Central memory CD4-positive, alpha-beta T cell (primary cell): ENCODE measurements around the gene TNIP1.

Experiments used
- DNase-seq: peaks from one replicate; pipeline ENCODE4 v3.0.0; 2022

Gene TNIP1

DNA sequence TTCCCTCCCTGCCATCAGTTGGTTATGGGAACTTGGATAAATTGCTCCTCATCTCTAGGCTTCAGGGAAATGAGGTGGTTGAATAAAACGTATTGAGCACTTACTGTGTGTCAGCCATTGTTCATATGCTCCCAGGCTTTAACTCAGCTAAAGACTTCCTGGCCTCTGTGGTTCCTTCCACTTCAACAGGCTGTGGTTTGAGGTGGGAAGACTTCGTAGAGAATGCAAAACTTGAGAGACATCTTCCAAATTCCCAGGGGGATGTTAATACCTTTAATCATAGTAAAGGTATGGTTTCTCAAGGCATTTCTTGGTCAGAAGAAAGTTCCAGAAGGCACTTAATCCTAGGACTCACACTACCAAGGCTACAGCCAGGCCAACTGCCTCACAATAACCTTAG lies 62.0 kb downstream of the TNIP1 start:
- DNase-seq: no peak

DNA sequence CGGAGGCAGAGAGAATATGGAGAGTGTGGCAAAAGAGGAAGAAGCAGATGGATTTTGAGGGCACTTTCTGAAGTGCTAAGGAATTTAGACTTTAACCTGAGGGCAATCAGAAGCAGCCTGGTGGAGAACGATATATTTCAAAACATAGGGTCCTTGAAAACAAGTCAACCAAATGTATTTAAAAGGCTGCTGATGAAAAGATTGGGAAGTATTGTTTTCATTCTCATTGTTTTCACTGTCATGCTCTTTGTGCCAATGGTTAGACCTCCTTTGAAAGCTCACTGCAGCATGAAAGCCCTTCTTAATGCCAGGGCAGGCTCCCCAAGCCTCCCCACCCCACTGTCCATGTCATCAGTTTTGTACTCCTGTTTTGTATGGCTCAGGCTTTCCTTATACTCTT lies 62.9 kb downstream of the TNIP1 start:
- DNase-seq: no peak

DNA sequence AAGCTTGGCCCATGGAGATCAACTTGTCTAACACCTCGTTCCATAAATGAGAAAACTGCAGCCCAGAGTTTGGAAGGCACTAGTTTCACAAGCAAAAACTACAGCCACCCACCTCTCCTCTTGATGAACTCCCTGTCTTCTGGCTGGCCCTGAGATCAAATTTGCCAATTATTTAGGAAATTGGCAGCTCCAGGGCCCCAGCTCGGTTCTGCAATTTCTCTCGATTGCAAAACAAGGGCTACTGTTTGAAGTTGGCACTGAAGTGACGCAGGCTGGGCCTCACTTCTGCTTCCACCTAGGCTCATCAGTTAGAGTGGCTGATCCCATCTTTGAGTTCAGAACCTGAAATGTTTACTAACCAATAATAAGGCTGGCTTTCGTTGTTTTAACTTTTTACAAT lies 64.1 kb downstream of the TNIP1 start:
- no peak for DNase-seq

DNA sequence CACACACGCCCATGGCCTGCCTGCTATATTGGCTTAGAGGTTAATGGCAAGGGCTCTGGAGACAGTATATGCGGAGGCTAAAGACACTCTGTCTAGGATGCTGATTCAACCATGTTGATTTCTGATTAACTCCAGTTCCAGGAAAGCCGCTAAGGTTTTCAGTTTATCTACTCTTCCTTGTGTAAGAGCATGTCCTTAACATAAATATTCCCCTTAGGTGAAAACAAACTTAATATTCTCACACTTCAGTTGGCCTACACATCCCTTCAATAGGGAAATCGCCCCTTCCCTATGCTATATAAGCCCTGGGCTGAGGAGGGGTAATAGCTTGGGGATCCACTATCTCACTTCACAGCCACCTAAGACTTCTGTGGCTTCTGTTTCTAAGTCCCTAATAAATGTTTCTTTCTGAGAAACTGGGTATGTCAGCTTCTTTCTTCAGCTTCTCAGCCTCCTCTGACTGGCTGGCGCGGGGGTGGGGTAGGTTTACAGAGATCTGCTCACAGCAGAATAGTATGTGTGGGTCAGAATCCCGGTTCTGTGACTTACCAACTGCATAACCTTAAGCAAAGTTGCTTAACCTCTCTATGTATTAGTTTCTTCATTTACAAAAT lies 64.8 kb downstream of the TNIP1 start:
- DNase-seq: no peak

DNA sequence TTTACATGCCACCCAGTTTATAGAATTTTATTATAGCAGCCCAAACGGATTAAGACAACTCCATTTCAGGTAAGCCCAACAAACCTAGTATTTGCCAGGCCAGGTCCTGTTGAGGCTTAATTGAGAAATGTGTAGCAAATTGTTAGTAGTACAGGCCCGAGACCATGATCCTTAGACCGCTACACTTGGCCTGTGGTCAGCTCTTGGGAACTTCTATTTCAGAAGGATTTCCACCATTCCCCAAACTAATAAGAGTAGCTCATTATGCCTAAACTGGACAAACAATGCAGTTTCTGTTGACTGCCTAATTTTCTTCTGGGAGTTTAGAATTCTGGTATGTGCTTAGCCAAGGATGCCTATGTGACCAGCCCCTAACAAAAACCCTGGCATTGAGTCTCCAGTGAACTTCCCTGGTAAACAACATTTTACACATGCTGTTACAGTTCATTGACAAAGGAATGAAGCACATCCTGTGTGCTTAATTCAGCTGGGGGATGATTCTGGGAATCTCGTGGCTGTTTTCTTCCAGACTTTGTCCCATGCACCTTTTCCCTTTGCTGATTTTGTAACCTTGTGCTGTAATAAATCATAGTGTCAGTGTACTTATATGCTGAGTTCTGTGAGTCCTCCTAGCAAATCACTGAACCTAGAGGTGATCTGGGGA lies 66.0 kb downstream of the TNIP1 start:
- no peak for DNase-seq

DNA sequence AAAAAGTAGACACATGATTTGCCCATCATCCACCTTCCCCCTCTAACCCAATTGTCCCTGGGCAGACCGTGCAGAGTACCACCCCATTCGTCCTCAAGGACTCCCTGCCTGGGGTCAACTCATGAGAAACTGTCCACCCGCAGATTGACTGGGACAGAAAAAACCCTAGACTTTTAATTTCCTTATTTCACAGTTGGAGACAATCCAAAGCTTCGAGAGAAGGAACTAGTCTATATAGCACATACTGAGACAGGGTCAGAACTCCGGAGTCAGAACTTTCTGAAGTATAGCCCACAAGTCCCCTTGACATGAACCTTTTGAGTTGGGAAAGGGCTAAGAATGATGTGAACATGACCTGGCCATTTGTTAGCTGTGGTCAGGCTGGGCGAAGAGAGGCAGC lies 68.0 kb downstream of the TNIP1 start:
- no peak for DNase-seq

DNA sequence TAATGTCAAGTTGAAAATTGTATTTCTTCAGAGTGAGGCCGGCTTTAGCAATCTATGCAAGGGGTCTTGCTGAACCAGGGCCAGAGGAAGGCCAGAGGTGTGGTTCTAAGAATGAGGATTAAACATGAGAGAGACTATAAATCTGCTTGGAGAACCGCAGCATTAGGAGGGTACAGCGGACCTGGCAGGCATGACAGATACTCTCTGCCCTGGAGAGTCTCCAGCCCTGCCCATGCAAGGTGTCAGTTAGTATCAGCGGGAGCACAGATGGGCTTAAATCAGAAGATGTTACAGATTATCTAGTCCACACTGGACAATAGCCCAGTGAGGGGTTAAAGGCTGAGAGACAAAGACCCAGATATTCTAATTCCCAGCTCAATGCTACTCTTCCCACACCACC lies 71.9 kb downstream of the TNIP1 start:
- no peak for DNase-seq

DNA sequence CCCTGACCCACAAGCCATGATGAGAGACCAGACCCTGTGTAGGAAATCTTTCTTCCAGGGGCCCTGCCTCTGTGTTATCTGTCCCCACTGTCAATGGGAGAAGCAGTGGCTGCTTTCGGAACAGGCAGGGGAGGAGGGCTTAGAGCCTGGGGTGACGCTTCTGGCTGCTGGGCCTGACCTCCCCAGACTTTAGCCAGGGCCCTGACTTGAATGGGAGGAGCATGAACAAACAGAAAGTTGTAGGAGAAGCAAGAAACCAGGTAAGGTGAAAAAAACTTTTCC lies 72.7 kb downstream of the TNIP1 start:
- DNase-seq: no peak

DNA sequence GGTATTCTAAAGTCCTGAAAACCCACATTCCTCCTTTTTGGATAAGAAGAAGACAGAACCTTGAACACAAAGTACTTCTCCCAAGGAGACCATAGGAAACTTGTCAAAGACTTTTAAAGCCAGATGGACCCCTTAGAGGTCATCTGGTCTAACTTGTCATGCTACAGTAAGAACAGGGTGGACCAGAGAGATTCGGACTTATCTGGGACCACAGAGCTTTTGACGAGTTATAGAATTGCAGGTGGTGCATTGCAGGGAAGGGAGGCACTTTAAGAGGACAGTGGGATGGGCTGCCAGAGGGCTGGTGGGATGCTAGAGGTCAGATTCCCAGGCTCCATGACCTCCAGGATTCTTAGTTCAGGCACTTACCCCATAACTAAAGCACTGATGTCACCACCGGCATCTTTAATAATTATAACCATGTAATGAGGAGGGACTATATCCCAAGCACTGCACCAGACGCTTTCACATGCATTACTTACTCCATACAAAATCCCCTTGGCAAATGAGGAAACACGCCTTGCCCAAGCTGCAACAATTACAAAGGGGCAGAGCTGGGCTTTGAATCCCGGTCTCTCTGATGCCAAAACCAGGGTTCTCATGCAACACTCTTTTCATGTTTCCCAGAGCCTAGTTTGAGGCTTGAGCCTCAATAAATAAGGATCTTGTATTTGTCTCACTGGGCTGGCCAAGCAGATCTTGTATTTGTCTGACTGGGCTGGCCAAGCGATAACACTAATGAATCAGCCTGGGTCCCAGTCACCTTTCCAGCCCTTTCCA lies 73.2 kb downstream of the TNIP1 start:
- DNase-seq: no peak

DNA sequence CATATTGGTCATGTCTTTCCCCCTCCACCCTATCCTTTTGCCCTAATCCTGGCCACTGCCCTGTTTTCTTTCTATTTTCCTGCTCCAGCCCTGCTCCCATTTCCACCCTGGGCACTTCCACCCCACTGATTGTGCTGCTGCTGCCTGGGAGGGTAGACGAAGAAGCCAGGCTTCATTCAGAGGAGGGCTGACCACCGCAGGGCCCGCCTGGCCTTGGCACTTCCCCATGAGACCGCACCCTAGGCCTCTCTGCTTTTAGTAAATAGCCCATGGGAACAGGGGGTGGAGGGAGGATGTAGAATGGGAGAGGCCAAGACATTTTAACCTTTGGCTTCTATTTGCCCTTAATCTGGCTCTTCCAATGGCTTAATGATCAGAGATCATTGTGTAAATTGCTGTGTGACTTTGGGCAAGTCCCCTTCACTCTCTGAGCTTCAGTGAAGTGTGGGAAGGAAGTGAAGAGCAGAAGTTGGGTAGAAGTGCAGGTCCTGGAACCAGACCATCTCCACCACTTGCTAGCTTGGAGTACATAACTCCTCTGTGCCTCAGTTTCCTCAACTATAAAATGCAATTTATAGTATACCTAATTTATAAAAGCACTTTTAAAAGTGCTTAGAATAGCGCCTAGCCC lies 74.0 kb downstream of the TNIP1 start:
- DNase-seq: no peak

DNA sequence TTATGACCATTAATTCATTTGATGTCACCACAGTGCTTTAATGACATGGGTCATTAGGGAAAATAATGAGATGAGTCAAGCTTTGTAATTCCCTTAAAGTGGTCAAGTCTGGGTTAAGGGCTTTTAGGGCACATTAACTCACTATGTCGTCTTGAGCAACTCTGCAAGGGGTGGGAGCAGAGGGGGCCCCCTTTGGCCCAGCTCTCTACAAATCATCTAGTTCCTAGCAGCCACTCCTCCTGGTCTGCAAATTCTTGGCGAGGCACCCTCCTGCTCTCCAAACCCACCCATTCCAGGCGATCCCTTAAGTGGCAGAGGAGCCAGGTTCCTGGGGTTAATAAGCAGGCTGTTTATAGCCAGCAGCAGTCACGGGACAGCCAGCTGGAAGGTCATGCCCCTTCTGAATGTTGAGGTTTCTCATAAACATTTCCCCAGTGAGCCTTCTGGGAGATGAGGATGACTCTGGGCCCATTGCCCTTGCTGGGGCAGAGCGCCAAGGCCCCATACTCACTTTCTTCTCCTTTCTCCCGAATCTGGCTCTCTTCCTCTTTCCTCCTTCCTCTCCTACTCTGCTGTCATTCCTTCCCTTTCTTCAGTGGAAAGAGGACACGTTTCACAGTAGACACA lies 74.8 kb downstream of the TNIP1 start:
- no peak for DNase-seq

DNA sequence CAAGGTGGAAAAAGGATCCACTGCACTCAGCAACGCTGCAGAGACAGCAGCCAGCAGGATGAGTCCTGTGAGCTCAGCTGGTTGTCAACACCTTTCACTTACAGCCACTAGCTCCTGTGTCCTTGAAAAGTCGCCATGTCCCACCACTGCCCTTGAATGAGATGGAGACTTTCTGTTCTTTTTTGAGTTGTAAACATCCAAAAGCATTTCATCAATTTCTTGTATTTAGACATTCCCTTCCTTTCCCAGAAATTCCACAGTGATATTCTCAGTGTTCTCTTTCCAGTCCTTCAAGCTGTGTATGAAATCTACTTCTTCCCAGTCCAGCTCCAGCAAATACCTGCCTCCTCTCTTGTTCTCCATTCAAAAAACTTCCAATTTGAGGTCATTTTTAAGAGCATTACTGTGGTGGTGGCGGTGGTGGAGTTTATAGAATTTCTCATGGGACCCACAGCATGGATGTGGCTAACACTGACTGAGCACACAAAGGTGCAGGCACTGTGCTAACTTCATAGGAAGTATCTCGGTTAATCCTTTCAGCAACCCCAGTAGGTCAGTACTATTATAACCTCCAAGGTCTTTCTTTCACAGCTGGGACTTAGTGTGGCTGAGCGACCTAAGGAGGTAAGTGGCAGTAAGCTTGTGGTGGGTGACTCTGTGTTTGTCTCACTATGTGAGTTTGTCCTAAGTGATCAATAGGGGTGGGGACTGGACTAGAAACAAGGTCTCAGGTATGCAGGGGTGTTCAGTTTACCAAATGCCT lies 75.5 kb downstream of the TNIP1 start:
- DNase-seq: no peak

DNA sequence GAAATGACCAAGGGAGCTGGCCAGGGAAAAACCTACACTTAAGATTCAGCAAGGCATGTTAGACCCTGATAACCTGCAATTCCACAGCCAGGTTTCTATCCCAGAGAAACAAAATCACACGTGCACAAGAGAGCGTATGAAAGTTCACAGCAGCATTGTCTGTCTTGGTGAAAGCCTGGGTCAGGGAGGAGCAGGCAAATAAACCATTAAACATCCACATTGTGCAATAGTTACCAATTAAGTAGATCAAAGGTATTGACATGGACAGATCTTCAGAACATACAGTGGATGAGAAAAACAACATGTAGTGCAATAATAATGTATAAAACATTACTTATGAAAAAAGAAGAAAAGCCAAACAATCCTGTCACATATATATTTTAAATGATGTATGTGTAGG lies 76.3 kb downstream of the TNIP1 start:
- DNase-seq: no peak

DNA sequence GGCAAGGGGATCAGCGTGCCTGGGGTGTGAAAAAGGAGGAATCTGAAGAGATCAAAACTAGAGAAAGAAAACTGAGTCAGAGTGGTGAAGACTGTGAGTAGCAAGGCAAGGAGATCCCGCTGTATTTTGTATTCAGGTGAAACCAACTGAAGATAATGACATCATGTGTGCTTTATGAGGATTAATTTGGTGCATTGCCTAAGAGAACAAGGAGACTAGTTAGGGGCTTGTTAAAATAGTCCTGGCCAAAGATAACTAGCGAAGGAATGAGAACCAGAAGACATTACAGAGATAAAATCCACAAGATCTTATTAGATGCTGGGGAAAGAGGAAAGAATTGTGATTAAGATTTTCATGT lies 77.4 kb downstream of the TNIP1 start:
- no peak for DNase-seq

DNA sequence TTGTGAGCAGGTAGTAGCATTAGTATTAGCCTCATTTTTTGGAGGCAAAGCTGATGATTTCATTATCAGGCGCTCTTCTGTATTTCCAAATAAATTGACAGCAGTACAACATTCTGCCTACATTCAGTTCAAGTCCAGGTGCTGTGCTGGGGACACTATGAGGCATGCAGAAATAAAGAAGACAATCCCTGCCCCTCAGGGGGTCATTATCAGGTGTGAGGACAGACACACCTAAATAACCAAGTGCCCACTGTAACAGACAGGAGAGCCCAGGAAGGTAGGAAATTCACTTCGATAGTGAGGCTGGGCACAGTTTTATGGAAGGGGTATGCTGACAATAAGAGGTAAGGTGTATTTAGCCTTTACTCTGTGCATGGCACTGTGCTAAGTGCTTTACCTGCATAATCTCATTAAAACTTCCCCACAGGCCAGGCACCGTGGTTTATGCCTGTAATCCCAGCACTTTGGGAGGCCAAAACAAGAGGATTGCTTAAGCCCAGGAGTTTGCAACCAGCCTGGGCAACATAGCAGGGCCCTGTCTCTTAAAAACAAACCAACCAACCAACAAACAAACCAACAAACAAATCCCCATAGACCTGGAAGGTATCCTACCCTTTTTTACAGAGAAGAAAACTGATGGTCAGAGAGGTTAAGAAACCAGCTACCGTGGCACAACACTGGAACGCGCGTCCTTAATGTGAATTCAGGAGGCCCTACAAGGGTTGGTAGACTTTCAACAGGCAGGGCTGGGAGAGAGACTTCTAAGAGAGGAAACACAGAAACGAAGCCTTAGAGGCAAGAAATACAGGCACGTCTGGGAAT lies 77.9 kb downstream of the TNIP1 start:
- DNase-seq: no peak

DNA sequence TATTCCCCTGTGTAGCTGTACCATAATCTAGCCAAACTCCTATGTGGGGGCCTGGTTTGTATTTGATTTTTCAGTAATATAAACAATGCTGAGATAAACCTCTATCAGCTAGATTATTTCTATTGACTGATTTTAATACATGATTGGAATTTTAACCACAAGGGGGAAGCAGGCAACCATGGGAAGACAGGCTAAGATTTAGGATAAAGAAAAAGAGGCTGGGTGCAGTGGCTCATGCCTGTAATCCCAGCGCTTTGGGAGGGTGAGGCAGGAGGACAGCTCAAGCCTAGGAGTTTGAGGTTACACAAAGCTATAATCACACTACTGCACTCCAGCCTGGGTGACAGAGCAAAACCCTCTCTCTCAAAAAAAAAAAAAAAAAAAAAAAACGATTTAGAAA lies 78.6 kb downstream of the TNIP1 start:
- no peak for DNase-seq

DNA sequence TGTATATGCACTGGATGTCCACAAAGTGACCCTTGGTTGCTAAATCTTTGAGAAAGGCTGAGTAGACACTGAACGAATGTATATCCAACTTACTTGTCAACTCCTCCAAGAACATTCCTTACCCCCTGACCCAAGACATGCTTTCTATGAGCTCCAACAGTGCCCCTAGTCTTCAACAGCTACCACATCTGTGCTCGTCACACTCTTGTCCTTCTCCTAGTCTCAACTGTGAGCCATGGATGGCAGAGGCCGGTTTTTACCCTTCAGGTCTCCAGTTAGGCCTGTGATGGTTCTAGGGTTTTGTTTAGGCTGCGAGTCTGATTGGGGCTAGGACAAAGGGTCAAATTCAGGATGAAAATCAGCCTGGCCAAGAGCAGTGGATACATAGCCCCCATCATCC lies 79.4 kb downstream of the TNIP1 start:
- DNase-seq: no peak

DNA sequence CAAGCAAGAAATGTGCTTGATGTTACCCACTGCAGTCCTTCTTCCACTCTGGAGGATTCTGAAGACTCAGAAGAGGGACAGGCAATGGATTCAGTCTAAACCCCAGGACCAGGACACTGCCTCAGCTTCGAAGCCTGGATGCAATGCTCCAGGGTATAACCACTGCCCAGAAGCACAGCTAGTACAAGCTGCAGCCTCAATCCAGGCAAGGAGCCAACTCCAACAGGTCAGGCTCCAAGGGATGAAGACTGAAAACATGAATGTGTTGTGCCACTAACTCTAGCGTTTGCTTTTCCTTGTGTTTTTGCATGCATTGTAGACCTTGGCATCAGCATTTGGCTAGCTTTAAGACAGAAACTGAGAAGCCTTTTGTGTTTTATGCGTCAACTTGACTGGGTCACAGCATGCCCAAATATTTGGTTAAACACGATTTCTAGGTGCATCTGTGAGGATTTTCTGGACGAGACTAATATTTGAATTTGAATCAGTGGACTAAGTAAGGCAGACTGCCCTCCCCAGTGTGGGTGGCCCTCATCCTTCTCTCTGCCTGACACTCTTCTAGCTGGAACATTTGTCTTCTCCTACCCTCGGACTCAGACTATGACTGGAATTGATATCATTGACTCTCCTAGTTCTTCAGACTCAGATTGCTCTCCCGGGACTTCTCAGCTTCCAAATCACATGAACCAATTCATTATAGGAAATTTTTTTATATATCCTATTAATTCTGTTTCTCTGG lies 81.0 kb downstream of the TNIP1 start:
- no peak for DNase-seq

DNA sequence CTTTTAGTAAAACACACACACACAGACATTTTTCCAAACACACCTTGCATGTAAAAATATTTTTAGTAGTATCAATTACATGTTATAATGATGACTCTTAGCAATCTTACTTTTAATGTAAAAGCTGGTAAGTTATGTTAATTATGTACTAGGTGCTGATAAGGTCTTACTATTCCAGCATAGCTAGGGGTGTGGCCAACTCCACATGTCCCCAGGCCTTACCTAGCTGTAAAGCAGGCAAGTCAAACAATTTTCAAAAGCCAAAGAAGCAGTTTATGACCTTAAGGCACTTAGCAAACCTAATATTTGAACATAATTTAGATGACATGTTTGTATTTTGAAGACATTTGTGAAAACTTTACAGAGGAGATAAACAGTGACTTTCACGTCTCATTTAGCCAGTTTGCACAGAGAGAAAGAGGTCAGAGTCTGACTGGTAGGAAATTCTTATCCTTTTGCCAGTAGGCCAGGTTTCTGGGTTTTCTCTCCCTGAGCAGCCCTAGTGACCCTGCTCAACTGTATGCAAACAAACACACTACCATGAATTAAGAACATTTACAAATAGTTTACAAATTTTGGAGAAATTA lies 86.9 kb downstream of the TNIP1 start:
- no peak for DNase-seq

DNA sequence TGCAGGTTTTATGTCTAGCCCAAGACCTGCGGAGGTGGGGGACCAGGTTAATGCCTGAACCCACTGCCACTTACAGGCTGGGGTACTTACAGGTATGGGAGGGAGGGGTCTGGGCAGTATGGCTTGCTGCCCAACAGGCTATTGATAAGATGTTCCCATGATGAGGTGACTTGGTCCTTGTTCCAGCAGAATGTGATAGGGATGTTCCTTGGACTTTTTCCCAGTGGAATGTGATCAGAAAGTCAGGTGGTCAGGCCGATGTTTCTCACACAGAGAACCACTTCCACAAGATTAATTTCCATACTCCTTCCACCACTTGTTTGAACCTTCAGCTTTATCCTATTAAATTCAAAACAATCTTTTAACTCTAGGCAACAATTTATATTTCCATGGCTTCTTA lies 87.4 kb downstream of the TNIP1 start:
- DNase-seq: no peak

DNA sequence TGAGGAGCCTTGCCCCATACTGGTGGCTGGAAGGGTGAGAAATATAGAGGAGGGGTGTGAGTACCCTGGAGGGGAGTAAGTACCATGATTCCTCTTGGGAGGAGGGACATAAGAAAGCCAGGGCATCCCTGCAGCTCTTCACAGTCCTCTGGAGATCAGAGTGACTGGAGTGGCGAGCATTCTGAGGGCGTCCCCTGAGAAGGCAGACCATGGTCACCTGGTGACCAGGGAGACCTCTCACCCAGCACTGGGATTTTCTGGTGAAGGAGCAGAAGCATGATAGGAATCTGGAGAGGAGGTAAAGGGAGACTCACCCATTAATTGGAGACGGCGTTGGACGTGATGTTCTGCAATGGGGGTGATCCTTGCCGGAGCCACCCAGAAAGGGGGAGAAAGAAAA lies 88.1 kb downstream of the TNIP1 start:
- DNase-seq: no peak
